ENCODE results near the gene FBXO47.
"Not testable (repeated sequence)": the region's sequence is repeated elsewhere in the genome, so short reads cannot be mapped to it uniquely, and the experiment has no call there.

The FBXO47 gene

DNA sequence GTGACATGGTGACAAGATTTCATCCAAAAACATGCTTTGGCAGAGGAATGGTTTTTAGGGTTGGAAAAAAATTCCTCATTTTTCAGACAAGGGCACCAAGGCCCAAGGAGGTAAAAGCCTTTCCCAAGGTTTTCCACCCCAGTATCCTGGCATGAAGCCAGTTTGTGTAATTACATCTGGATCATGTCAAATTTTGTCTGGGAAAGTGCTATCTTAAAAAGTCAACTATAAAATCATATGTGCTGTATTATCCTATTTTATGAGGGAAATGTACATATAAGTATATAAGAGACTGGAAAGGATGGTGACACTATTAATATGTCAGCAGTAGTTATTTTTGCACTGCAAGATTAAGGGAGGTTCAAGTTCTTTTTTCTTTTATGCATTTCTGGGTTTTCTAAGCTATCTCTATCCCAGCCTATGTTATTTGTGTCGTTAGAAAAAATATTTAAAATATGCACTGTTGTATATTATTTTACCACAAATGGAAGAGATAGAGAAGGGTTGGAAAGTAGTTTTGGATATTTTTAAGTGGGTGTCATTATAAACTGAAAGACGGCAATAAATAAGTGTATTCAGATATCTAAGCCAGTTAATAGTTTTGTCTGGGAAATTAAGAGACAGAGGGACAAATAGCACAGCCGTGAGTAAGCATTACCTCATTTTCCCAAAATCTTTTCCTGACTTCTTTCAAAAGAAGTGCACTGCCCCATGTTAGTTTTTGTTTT lies 13.5 kb upstream of the FBXO47 start:
- no peak for DNase-seq (ENCODE audit: low spot score)

DNA sequence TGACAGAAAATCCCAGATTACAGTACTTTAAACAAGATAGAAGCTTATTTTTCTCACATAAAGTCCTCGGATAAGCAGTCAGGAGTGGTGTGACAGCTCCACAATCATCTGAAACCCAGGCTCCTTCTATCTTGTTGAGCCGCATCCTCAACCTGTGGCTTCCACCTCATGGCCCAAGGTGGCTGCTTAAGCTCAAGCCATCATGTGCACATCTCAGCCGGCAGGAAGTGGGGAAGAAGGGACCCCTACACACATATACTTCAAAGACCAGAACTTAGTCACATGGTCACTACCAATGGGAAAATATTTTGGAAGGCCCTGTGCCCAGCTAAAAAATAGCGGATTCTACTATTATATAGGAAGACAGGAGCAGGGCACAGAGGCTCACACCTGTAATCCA lies 11.0 kb upstream of the FBXO47 start:
- DNase-seq (ENCODE audit: low spot score), result no peak

DNA sequence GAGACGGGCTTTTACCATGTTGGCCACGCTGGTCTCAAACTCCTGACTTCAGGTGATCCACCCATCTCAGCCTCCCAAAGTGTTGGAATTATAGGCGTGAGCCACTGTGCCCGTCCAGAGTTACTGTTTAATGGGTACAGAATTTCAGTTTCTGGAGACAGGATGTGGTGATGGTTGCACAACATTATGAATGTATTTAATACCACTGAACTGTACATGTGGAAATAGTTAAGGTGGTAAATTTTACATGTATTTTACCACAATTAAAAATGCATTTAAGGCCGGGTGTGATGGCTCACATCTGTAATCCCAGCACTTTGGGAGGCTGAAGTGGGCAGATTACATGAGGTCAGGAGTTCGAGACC lies 9.0 kb upstream of the FBXO47 start:
- not testable (repeated sequence) for DNase-seq (ENCODE audit: low spot score)

DNA sequence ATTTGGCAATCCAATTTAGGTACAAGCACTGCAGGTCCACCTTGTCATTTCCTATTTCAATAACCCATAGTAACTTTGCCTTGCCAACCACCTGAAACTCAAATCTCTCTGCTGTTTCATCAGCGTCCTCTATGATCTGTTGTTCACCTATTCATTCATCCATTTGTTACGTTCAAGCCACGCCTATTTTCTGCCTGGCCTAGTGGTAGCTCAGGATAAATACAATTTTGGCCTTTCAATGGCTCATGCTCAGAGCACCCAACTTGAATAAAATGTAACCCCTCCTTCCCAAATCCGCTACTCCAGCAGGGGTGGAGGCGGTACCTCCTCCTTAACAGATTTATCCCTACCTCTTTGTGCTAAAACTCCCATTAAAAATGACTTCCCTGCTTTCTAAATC lies 3.6 kb upstream of the FBXO47 start:
- no peak for DNase-seq (ENCODE audit: low spot score)

DNA sequence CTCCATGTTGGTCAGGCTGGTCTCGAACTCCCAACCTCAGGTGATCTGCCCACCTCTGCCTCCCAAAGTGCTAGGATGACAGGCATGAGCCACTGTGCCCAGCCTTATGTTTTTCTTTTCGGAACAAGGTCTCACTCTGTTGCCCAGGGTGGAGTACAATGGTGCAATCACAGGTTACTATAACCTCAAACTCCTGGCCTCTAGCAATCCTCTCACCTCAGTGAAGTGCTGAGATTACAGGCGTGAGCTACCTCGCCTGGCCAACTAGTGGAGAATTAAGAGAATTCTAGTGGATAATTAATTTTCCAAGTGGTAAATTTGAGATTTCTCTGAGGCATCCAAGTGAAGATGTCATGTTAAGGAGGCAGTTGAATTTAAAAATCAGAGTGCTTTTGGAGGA lies 2.9 kb upstream of the FBXO47 start:
- DNase-seq (ENCODE audit: low spot score), result no peak

DNA sequence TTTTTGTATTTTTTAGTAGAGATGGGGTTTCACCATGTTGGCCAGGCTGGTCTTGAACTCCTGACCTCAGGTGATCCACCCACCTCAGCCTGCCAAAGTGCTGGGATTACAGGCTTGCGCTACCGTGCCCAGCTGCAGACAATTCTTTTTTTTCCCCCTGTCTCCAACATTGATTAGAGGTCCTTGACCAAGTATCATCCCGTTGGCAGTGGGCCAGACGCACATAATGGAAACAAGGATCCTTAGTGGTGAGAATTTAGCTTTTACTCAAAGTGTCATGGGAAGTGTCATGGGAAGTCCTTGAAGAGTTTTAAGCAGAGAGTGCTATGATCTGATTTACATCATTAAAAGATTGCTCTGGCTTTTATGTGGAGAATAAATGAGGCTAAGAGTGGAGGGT lies 2.1 kb upstream of the FBXO47 start:
- DNase-seq (ENCODE audit: low spot score), result no peak

DNA sequence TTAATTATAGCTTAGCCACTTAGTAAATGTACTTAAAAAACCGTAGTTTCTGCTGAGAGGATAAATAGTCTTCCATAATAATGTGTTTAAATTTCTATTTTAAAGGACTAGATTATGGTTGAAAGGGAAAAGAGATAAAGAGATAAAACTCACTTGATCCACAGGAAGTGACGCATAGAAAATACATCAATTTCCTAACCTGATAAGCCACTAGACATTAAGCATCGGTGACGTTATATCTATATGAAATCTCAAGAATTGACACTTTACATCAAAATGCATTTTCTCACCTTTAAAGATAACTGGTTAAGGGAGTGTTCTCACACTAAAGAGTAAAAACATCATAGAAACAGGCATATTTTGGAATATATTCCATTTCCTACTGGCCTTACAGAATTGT lies 5.8 kb downstream of the FBXO47 start:
- no peak for DNase-seq (ENCODE audit: low spot score)

DNA sequence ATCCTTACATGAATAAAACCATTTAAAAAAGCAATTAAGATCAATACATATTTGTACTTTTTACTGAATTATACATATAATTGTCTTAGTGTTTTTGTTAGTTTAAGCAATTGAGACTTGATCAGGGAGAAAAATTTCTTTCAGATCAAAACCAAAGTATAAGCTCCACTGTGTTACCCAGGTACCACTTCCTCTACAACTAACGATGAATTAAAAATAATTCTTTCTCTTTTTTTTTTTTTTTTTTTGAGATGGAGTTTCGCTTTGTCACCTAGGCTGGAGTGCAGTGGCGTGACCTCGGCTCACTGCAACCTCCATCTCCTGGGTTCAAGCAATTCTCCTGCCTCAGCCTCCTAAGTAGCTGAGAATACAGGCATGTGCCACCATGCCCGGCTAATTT lies 6.8 kb downstream of the FBXO47 start:
- DNase-seq (ENCODE audit: low spot score), result no peak

DNA sequence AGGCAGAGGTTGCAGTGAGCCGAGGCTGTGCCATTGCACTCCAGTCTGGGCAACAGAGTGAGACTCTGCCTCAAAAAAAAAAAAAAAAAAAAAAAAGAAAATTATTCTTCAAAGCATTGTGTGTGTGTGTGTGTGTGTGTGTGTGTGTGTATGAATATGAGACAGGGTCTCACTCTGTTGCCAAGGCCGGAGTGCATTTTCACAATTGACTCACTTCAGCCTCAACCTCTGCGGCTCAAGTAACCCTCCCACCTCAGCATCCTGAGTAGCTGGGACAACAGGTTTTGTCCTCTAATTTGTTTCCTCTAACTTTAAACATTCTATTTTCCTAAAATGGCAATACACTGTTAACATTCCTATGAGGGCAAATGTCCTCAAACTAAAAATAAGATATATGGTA lies 7.7 kb downstream of the FBXO47 start:
- DNase-seq (ENCODE audit: low spot score), result no peak

DNA sequence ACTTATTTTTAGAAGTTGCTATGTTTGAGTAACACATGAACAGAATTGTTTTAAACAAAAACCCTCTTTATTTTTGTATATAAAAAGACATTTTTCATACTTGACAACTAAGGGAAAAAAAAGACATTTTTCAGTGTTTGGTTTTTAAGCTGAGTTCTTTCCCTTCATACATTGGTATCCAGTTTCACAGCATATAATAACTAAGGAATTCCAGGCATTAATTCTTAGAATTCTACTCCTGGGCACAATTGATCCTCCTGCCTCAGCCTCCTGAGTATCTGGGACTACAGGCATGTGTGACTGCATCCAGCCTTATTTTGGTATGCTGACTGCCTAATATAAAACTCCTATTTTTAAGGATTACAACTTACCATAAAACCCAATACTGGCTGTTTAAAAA lies 8.4 kb downstream of the FBXO47 start:
- no peak for DNase-seq (ENCODE audit: low spot score)

DNA sequence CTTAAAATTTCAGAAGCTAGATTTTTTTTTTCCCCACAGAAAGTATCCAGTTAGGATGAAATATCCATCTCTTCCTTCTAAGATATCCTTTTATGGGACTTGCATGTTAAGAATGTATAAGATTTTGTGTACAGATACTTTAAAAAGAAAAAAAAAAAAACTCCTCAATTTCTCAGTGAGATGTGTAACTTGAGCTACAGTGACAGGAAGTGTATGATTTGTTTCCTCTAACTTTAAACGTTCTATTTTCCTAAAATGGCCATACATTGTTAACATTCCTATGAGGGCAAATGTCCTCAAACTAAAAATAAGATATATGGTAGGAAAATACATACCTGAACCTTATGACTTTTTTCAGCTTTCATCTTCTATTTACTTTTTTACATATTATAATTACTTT lies 8.9 kb downstream of the FBXO47 start:
- no peak for DNase-seq (ENCODE audit: low spot score)

DNA sequence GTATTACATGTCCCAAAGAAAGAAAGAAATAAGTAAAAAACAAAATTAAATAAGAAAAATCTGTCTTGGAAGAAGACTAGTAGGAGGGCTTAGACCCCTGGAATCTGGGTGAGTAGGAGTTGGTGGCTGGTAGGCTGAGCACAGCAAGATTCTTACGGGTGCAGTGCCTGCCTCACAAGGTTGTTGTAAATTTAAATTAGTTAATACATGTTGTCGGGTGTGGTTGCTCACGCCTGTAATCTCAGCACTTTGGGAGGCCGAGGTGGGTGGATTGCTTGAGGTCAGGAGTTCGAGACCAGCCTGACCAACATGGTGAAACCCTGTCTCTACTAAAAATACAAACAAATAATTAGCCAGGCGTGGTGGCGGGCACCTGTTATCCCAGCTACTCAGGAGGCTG lies 13.4 kb downstream of the FBXO47 start:
- DNase-seq (ENCODE audit: low spot score), result not testable (repeated sequence)

DNA sequence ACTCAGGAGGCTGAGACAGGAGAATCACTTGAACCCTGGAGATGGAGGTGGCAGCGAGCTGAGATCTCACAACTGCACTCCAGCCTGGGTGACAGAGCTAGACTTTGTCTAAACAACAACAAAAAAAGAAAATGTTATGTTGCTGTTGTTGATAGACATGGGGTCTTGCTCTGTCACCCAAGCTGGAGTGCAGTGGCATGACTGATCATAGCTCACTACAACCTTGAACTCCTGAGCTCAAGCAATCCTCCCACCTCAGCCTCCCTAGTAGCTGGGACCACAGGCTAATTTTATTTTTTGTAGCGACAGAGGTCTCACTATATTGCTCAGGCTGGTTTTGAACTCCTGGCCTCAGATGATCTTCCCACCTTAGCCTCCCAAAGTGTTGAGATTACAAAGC lies 20.0 kb downstream of the FBXO47 start:
- no peak for DNase-seq (ENCODE audit: low spot score)

DNA sequence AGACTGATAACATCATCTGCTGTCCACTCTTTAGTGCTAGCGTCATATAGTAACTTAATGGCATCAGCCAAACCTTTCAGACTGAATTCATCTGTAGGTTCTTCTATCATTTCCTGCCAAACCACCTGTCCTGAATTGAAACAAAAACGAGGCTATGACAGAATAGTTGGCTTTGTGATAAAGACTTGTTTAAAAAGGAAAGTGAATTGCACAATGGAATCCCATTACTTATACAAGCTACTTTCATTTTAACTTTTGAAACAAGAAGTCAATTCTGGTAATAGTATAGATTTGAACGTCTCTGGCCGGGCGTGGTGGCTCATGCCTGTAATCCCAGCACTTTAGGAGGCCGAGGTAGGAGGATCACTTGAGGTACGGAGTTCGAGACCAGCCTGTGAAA lies 23.6 kb downstream of the FBXO47 start:
- DNase-seq (ENCODE audit: low spot score), result no peak

DNA sequence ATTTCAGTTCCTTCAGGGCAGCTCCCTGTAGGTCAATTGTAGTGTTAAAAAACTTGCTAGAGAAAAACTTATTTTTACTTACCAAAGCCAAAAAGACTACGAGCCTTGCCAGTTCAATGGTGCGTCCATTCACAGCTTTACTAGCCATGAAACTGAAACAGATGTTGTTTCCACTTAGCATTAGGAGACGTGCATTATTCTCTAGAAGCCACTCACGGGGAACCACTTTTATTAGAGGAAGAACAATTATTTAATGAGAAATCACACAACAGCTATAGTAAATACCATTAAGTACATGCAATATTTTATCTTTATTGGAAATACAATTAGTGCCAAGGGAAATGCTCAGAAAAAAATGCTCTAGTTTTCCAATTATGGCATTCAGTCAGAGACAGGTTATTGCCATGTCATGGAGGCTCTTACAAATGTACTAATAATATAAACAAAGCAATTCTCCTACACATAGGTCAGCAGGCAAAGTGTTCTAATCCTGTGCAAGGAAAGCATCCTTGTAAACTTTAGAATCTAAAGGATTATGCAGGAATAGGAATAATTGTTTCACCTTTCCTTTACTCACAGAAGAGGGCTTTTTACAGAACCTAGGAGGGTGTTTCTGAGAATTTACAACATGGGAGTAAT lies 24.4 kb downstream of the FBXO47 start:
- no peak for DNase-seq (ENCODE audit: low spot score)

DNA sequence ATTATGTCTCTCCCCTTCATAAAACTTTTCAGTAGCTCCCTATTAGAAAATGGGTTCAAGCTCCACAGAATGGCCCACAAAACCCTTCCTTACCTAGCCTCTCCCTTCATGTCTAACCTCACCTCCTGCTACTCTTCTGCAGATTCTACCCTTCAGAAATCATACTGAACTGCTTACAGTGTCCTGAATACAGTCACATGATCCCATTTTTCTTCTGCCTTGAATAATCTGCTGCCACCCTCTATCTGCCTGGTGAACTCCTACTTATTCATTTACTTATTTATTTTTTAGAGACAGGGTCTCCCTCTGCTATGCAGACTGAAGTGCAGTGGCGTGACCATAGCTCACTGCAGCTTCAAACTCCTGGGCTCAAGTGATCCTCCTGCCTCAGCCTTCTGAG lies 26.8 kb downstream of the FBXO47 start:
- no peak for DNase-seq (ENCODE audit: low spot score)

DNA sequence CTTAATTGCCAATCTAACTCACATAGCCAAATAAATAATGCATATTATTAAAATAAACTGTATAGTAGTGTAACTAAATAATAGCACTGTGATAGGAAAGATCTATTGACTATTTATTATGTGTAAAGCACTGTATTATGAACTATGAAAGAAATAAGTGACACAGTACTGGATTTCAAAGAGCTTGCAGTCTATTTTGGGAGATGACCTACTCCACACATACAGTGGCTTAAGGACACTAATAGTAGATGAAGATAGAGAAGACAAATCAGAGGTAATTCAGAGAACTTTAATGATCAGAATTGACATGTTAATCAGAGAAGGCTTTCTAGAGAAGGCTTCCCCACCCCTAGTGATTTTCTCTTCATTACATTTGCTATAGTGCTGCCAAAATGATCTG lies 27.2 kb downstream of the FBXO47 start:
- DNase-seq (ENCODE audit: low spot score), result no peak

DNA sequence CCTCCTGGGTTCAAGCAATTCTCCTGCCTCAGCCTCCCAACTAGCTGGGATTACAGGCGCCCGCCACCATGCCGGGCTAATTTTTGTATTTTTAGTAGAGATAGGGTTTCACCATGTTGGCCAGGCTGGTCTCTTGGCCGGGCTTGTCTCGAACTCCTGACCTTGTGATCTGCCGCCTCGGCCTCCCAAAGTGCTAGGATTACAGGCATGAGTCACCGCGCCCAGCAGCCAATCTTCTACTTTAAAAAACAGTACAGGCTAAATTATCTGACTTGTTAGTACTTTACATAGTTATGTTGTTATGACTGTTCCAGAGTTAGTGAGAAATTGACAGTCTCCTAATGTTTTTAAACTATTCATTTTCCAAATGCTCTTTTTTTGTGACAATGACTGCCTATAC lies 33.2 kb downstream of the FBXO47 start:
- not testable (repeated sequence) for DNase-seq (ENCODE audit: low spot score)

DNA sequence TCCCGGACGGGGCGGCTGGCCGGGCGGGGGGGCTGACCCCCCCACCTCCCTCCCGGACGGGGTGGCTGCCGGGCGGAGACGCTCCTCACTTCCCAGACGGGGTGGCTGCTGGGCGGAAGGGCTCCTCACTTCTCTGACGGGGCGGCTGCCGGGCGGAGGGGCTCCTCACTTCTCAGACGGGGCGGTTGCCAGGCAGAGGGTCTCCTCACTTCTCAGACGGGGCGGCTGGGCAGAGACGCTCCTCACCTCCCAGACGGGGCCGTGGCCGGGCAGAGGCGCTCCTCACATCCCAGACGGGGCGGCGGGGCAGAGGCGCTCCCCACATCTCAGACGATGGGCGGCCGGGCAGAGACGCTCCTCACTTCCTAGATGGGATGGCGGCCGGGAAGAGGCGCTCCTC lies 36.4 kb downstream of the FBXO47 start:
- DNase-seq (ENCODE audit: low spot score), result not testable (repeated sequence)

DNA sequence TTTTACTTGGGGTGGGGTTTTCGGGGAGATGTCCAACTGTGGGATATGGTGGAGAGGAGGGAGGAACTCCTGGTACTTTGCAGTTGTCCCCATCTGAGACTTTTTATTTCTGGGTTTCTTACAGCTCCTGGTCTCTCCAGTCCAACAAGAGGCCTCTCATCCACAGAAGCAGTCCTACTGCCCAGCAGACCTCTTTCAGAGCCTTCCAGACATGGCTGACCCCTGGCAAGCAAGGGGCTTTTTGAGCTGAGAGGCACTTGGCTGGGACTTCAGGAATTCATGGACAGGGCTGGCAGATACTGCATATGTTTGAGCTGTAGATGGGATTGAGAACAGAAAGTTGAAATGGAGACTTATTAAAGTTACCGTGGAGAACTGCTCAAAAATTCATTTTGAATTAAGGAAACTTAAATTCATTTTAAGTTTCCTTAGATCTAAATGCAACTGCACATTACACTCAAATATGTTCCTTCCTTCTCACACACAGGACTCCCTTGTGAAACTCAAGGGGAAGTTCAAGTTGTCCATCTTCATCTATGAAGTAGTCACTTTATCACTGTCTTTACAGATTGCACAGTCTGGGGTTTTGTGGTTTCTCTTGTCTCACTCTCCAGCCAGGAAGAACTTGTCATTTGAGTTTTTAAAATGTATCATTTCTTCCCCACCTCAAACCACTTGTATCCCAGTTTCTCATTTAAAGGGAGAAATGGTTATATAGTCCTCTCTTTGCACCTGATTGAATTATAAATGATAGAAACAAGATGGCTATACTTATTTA lies 40.7 kb downstream of the FBXO47 start:
- no peak for DNase-seq (ENCODE audit: low spot score)

DNA sequence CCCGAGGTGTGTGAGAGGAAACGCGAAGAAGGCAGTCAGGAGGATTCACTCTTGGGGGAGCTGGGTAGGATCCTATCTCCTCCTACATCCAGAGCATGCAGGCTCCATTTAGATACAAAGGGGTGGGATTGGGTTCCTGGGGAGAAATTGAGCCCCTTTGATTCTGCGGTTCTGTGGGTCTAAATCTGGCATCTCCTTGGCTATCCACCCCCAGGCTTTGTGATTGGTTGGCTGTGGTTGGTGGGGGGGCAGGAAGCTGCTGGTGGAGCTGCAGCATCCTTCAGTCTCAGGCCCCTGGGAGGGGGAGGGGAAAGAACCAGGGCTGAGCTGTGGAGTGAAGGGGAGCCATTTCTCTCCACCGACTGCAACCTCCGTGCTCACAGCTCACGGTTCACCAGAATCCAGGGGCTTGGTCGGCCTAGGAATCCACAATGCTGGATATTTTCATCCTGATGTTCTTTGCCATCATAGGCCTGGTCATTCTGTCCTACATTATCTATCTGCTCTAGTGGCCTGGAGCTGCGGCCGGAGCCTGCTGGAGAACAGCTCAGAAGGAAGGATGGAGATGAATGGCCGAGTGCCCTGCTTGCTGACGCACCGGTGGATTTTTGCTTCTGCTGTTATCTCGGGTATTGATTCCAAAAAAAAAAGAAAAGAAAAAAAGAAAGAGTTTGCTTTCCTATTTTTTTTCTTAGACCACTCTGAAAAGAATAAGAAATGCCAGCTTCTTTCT lies 41.8 kb downstream of the FBXO47 start, which contains the start of gene LASP1NB:
LASP1NB (plus strand) TSS at position 352 of the 733 bp plus-strand sequence.
- peak; percentile 70 for DNase-seq (ENCODE audit: low spot score)

DNA sequence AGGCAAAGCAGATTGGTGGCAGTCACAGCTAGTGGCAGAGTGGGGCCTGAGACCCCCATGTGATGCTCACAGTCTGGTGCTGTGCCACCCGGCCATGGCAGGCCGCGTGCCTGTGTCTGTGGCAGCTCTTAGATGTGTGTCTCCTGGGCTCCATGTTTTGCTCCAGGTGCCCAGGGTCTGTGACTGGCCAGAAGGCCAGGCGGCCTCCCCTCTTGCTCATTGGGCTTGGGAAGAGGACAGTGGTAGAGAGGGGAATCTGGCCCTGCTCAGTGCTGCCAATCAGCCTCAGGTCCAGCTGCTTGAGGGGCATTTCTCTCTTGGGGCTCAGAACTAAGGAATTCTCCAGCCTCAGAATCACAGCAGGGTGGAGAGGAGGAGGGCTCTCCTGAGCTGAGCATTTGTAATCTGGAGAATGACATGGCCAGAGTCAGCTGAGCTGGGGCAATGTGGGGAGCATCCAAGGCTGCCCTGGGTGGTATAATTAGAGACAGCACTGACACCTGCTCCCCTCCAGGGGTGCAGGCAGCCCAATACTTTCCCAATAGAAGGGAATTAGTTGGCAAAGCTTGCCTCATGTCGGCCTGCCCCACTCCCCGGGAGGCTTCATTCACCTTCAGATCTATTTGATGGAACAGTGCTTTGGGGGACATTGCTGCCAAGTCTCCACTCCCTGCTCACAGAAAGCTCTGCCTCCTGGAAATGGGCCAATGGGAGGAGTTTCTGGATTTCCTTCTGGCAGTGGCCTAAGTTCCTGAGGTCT lies 44.5 kb downstream of the FBXO47 start:
- DNase-seq (ENCODE audit: low spot score), result peak; percentile 53
